ENCODE results near the gene THUMPD3. TPM values are rescaled to one million over a fixed set of nuclear protein-coding genes. Genes with fewer than 3 reads are reported as not detected.

THUMPD3 gene
- polyA plus RNA-seq, 1 donor, result 27.0 TPM

GRCh38 chr3:9361691-9362388 is 1.0 kb upstream of the THUMPD3 start:
- no peak for DNase-seq

GRCh38 chr3:9369508-9369907 is 6.7 kb downstream of the THUMPD3 start:
- no peak for DNase-seq

- DNase-seq, result no peak
Observed at GRCh38 chr3:9373465-9373864, 10.6 kb downstream of the THUMPD3 start.

- DNase-seq, result no peak
Observed at GRCh38 chr3:9377981-9378380, 15.1 kb downstream of the THUMPD3 start.

GRCh38 chr3:9379327-9379726 is 16.5 kb downstream of the THUMPD3 start:
- no peak for DNase-seq

GRCh38 chr3:9380014-9380413 is 17.2 kb downstream of the THUMPD3 start:
- DNase-seq, result no peak

- no peak for DNase-seq
Observed at GRCh38 chr3:9384141-9384828, 21.4 kb downstream of the THUMPD3 start.

- no peak for DNase-seq
Observed at GRCh38 chr3:9385187-9386077, 22.6 kb downstream of the THUMPD3 start.

GRCh38 chr3:9386078-9386459 is 23.2 kb downstream of the THUMPD3 start:
- DNase-seq, result no peak

- no peak for DNase-seq
Observed at GRCh38 chr3:9386501-9387321, 23.9 kb downstream of the THUMPD3 start.

- no peak for DNase-seq
Observed at GRCh38 chr3:9387322-9387655, 24.4 kb downstream of the THUMPD3 start.

GRCh38 chr3:9388142-9388541 is 25.3 kb downstream of the THUMPD3 start:
- DNase-seq, result no peak

GRCh38 chr3:9388562-9389272 is 25.9 kb downstream of the THUMPD3 start:
- no peak for DNase-seq

- no peak for DNase-seq
Observed at GRCh38 chr3:9390265-9390888, 27.5 kb downstream of the THUMPD3 start.

- DNase-seq, result no peak
Observed at GRCh38 chr3:9392041-9392440, 29.2 kb downstream of the THUMPD3 start.

- DNase-seq, result no peak
Observed at GRCh38 chr3:9395570-9396300, 32.9 kb downstream of the THUMPD3 start.

GRCh38 chr3:9396301-9396631 is 33.4 kb downstream of the THUMPD3 start:
- no peak for DNase-seq

GRCh38 chr3:9396632-9397331 is 33.9 kb downstream of the THUMPD3 start:
- DNase-seq, result peak; percentile 98

GRCh38 chr3:9397332-9397905 is 34.6 kb downstream of the THUMPD3 start, which contains the start of gene SETD5:
TSS of gene SETD5 (plus strand) at chr3:9397615. CDS start at chr3:9428939, 31,324 bp downstream.
- peak; percentile 96 for DNase-seq
